CD4-positive, alpha-beta T cell treated with Interleukin-6 at 100 ng/mL for 8 hours (primary cell): Measurements from ENCODE around the gene SUGP2.
"Not testable (repeated sequence)": the region's sequence is repeated elsewhere in the genome, so short reads cannot be mapped to it uniquely, and the experiment has no call there.

Experiments
- DNase-seq: peaks from one replicate; pipeline ENCODE4 v3.0.0-alpha.2; 2020; ENCODE audit warnings: mixed read lengths, low spot score

Gene SUGP2

DNA sequence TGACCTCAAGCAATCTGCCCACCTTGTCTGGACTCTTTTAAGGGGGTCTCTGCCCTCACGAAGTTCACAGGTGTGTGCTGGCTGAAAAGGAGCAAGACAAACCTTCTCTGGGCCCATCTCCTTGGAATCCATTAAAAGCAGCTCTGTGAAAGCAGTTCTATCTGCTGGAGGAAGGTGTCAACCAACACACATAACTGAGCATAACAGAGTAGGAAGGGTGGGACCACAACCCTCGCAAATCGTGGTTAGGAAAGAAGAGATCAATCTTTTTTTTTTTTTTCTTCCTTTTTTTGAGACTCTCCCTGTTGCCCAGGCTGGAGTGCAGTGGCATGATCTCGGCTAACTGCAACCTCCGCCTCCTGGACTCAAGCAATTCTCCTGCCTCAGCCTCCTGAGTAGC lies 1.4 kb downstream of the SUGP2 start:
- no peak for DNase-seq

DNA sequence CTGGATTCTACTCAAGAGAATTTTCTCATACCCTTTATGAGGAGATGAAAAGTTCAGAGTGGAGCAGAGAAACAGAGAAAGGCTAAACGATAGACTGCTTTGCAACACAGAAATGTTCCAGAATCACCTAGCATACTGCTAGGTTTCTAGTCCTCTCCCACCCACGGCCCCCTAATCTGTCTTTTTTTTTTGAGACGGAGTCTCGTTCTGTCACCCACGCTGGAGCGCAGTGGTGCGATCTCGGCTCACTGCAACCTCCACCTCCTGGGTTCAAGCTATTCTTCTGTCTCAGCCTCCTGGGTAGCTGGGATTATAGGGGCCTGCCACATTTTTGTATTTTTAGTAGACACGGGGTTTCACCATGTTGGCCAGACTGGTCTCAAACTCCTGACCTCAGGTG lies 4.8 kb downstream of the SUGP2 start:
- DNase-seq, result no peak

DNA sequence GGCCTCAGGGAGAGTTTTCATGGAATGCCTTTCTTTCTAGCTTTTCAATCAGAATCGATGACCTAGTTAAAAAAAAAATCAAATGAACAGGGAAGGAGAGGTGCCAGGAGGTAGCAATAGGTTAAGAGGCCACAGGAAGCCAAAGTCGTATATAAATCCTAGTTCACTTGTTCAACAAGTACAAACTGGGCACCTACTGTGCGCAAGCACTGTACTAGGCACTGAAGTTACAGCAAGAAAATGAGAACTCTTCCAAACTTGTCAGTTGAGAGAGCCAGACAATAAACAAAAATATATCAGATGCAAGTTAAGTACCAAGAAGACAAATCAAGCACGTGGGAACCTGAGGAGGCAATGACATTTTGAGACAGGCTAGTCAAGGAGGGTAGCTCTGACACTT lies 6.1 kb downstream of the SUGP2 start:
- no peak for DNase-seq

DNA sequence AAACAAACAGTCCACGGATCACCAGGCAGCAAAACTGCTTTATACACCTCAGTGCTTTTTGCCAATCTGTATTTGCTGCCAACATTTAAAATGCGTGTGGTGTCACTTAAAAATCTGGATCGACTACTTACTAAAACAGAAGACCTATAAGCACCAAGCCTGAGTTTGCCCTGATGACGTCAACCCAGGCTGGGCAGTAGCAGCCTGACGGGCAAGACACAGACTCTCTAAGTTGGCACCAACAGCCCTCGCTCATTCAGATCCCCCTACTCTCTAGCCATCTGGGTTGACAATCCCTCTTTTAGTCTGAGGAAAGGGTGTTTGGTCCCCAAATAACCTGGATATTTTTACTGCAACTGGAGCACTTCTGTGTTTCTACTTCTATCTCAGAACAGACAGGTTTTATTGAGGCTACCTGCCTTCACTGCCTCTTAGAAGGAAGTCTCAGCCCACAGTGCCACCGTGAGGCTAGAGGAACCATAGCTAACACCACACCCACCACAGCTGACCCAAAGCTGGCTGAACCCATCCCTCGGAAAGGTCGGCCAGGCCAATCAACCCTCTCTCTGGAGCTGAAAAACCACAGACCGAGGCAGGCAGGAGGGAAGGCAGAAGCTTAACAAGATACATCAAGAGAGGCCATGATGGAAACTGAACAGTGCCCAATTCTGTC lies 6.9 kb downstream of the SUGP2 start:
- no peak for DNase-seq

DNA sequence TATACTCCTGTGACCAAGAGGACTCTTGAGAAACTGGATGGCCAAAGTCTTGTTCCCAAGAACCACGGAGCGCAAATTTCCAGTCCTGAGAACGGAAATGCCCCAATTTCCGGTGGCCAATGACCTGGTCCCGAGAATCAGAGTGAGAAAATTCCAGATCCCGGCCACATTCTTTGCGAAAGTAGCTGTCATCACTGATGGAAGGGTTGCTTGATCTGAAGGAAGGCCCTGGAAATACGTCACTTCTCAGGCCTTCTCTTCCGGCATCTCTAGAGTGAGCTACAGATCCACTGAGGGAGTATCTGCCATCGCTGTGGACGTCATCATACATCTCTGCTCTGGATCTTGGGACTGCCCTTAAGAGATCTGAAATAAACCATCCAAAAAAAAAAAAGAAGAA lies 7.5 kb downstream of the SUGP2 start:
- DNase-seq, result no peak

DNA sequence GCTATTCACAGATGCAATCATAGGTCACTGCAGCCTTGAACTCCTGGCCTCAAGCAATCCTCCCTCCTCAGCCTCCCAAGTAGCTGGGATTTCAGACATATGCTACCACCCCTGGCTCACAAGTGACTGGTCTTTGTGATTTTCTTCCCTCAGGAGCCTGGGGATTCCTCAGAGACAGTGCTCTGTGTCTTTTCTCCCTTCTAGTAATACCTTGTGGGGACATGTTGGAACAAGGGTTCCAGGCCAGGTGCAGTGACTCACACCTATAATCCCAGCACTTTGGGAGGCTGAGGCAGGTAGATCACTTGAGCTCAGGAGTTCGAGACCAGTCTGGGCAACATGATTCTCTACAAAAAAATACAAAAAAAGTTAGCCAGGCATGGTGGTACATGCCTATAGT lies 9.9 kb downstream of the SUGP2 start:
- DNase-seq, result not testable (repeated sequence)

DNA sequence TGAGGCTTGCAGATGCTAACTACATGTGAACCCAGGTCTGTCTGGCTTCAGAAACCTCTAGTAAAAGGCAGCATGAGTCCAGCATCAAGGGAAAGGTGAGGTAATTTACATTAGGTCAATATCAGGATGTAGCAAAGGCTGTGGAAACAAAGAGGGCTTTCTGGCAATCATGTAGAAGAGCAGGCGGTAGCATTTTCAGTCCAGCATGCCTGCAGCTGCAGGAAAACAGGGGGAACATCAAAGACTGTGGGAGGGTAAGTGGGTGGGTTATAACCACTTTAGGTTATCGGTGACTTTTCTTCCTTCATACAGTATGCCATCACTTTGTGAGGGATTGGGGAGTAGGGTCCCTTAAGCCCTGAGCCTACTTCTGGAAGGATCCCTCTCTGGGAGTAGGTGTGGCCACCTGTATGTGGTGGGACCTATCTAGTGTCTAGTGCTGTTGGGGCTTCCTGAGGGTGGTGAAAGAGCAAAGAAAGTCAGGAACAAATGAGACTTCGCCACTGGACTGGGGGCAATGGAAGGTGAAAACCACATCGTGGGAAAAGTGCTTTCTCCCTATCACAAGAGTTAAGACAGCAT lies 10.8 kb downstream of the SUGP2 start:
- no peak for DNase-seq

DNA sequence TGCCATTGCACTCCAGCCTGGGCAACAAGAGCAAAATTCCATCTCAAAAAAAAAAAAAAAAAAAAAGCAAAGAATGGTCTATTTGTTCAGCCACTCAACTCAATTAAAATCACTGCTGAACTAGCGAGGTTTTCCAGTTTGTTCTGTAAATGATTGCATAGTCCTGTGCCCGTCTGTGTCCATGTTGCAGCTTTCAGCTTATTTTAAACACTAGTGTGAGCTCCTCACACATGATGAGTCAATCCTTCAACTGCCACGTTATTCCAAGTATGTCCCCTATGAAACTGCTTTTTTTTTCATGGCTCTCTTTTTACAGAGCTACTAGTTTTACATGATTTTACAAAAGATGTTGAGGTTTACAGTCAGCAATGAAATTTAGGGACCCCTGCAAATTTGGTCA lies 12.2 kb downstream of the SUGP2 start:
- no peak for DNase-seq

DNA sequence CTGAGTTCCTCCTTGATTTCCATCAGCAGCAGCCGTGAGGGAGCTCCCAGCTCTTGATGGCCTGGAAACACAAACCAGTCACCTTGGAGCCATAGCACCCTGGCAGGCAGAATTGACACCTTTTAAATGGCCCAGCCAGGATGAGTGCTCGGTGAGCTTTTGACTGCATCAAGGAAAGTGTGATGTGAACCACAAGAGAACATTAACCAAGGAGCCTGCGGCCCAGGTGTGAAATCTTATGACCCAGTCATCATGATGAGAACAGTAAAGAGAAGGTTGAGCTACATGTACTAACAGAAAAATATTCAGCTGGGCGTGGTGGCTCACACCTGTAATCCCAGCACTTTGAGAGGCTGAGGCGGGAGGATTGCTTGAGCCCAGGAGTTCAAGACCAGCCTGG lies 22.8 kb downstream of the SUGP2 start:
- DNase-seq, result no peak

DNA sequence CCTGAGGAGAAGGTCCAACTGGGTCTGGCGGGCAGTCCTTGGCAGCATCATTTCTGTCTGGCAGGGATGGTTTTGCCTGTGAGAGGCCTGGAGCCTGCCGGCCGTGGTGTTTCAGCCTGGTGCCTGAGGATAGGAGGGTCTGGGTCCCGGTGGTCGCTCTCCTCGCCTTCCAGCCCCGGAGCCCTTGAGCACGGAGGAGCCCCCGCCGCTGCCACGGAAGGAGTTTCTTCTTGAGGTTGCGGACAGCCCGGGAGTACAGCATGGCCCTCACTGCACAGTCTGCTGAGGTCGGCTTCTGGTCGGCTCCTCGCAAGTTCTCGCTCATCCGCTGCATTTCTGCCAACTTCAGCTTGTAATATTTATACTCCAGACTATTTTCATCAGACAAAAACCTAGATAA lies 23.4 kb downstream of the SUGP2 start:
- no peak for DNase-seq

DNA sequence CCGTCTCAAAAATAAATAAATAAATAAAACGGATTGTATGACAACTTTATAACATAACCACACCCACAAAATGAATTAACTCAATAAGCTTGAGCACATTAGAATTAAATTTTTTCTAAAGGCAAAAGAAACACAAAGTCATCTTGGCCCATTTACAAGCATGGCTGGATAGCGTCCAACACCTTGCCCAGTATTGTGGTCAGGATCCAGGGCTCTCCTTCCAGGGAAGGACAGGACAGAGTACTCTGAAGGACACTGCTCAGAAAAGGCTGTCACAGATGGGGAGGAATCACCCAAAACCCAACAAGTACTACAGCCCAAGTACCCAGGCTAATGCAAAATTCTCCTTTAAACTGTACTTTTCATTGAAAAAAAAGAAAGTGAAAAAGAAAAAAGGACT lies 27.1 kb downstream of the SUGP2 start:
- no peak for DNase-seq

DNA sequence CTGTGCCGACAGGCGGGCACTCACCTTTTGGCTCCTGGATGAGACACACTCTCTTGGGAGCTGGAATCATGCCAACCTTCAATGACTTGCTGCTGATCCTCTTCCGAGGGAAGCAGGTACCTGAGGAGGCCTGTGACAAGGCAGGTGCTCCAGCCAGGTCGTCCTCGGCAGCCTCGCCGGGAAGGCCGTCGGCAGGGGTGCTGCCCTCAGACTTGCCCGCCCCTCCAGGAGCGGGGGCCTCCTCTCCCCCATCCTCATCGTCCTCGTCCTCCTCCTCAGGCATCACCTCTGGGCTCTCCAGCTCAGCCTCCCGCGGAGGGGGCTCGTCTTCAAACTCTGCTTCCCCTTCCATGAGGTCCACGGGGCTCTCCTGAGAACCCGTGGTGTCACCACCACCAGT lies 29.2 kb downstream of the SUGP2 start:
- DNase-seq, result no peak

DNA sequence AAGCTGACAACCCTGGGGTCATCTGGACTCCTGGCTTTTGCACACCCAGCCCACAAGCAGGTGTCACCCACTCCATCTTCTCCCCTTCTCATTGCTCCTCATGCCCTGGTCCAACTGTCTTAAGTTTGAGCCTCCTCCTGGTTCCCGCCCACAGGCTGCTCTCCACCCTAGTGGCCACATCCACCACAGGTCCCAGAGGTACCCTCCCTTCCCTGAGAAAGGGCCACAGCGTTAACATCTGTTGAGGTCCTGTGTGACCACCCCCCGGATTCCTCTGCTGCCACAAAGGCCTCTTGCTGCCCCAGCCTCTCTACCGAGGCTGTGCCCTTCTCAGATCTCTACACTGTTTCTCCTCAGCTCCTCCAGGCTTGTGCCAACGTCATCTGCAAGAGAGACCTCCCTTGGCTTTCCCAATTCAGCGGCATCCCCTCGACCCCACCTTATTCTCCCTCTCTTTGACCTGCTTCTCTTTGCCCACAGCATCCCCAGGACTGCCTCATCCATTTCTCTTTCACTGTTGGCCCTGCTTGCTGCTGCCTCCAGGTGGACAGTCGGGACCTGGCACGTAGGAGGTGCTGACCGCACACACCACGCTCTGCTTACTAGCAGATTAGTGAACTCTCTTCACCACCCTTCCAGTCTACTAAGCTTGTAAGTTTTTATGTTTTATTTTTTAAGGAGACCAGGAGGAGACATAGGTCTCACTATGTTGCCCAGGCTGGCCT lies 33.3 kb downstream of the SUGP2 start:
- DNase-seq, result no peak

DNA sequence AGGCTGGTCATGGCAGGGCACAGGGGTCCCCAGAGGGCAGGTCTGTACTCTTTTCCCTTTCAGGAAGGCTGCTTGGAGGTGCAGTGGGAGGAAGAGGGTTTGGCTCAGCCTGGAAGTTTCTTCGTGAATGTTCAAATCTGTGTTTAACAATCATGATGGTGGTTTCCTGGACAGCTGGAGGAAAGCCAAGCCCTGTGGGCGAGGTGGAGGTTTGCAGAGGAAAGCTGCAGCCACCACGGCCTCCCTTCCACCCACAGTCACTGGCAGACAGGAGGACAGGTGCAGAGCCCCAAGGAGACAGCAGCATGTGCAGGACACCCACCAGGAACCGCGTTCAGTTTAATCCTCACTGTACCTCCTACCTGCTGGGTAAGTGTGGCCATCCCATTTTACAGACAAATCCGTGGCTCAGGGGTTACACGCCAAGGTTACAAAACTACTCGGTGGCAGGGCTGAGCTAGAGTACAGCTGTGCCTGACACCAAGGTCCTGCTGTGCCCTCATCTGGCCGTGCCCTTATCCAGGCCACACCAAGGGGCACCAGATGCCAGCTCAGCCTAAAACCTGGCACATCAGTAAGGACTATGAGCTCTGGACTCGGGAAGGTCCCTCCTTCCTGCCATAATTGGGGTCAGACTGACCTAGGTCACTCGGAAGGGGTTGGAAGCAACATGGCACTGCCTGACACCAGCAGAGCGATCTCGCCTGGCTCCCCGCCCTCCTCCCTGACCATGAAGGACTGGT lies 34.1 kb downstream of the SUGP2 start:
- no peak for DNase-seq

DNA sequence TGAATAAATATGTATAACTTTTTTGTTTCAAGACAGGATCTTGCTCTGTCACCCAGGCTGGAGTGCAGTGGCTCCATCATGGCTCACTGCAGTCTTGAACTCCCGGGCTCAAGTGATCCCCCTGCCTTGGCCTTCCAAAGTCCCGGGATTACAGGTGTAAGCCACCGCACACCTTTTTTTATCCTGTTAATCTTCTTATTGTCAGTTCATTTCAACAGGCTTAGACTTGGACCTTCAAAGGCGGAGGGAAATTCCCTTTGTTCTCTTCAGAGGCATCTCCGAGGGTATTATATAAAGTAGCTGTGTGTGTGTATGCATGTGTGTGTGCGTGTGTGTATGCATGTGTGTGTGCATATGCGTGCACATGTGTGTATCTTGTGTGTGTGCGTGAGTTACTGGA lies 35.0 kb downstream of the SUGP2 start:
- DNase-seq, result no peak

DNA sequence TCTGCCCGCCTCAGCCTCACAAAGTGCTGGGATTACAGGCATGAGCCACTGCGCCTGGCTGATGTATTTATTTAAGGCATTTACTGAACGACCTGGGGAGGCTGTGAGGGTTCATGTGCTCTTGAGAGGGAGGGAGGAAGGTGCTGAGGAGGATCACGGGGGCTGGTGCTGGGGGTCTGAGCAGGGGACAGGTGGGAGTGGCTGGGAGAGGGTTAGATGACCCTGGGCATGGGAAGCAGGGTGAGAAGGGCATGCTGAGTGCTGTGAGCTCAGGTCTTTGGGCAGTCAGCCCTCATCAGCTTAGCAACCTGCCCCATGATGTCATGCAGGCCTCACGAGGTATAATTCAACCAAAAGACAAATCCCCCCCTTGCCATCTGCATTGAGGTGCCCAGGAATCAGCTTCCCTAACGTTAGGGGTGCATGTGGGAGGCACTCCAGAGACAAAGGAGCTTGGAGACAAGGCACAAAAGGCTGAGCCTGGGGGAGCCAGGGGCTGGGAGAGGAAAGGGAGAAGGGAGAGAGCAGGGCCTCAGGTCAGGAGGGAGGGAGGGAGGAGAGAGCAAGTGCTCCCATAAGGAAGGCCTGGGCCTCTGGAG lies 36.4 kb downstream of the SUGP2 start:
- no peak for DNase-seq

DNA sequence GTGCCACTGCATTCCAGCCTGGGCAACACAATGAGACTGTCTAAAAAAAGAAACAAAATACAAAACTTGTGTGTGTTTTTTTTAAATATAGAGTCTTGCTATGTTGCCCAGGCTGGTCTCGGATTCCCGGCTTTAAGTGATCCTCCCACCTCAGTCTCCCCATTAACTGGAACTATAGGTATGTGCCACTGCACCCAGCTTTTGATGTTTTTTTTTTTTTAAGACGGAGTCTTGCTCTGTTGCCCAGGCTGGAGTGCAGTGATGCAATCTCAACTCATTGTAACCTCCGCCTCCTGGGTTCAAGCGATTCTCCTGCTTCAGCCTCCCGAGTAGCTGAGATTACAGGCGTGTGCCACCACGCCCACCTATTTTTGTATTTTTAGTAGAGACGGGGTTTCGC lies 37.0 kb downstream of the SUGP2 start:
- DNase-seq, result no peak

DNA sequence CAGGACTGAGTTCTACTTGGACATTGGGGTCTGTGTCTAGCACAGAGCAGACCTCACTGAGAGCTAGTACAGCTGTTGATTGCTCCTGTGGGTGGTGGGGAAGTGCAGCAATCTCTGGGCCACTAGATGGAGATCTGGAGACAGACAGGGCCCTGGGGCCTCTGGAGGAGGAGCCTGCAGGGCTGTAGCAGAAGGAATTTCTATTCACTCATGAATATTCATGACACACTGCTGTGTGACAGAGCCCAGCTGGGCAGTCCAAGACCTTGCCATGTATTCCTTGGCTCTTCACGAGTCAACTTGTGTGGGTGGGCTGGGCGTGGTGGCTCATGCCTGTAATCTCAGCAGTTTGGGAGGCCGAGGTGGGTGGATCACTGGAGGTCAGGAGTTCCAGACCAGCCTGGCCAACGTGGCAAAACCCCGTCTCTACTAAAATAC lies 37.5 kb downstream of the SUGP2 start:
- DNase-seq, result no peak

DNA sequence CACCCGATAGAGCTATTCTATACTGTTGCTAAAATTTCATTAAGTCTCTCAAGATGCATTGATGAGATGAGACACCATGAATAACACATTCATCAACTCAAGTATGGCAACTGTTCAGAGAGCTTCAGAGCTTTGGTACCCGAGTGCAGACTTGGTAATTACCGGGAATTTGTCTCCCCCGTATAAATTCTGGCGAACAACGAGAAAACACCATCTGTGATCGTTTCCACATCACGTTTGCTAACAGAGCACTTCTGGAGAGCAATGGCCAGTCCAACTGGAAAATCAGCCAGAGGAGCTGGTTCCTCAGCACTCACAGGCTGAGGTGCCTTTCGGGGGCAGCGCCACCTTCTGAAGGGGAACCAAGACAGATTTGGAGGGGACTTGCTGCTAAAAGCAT lies 40.2 kb downstream of the SUGP2 start:
- no peak for DNase-seq

DNA sequence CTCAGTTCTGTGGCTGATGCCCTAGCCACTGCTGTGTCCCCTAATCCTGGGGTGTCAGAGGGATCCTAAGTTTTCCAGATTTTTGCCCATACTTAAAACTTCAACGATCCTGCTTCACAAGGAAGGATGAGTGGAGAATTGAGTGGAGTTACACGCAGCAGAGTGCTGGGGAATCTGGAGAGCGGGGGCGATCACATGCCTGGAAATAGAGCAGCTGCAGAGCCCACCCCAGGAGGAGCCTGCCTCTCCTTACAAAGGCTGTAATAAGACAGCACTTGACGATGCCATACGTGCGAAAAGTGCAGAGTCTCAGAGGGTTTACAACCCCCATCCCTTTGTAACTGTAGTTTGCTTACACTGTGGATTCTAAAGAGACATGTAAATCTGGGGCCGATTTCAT lies 40.6 kb downstream of the SUGP2 start:
- no peak for DNase-seq

DNA sequence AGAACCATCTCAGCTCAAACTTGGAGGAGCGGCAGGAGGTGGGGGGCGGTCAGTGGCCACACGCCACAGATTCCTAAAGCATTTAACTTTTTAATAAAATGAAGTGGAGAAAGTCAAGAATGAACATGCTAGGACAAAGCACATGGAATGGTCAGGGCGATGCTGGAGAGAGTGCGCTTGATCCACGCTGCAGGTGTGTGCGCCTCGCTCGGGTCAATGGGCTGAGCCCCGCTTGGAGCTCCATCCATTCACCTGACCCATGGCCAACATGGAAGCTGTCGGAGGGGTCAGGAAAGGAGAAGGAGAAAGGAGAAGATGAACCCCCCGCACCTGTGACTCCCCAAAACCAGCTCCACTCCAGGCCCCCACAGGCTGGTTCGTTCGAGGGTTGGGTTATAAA lies 41.8 kb downstream of the SUGP2 start:
- no peak for DNase-seq

DNA sequence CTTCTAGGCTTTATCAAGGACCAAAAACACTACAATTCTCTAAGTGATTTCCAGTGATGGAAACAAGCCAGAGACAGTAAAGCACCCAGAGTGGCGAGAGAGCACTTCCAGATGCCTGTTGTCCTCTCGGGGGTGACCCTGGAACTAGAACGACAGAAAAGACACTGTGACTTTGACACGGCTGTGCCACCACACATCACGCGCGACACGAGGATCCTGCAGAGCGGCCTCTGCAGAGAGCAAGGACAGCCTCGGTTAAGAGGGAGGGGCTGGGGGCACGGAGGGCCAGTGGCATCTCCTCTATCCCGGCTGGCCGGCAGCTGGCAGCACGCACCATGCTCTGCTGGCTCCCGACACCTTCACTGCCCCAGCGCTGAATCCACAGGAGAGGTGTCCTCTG lies 42.3 kb downstream of the SUGP2 start:
- DNase-seq, result no peak
